Ovary (tissue), 3 donors: ENCODE data around the gene POLQ.

Experiments
- POLR2A ChIP-seq: fragments of 450-650 bp; IDR thresholded peaks from one replicate; pipeline ENCODE4 v1.6.1; 2017; ENCODE audit warnings: antibody characterized with exemption, mild to moderate bottlenecking, moderate library complexity
- TF ChIP-seq, protein P1 (sequence below), 3 donors: fragments of 450-650 bp in 2 of 3; fragments of 200-600 bp in 1 of 3; IDR thresholded peaks; one replicate each; pipeline versions ENCODE4 v1.5.1 to v1.8.0; 2016 to 2022; ENCODE audit warnings: antibody characterized with exemption in 3 of 3, mild to moderate bottlenecking in 1 of 3
- donor health status: DM: no; HTN: no; CAD: no.

DNA sequence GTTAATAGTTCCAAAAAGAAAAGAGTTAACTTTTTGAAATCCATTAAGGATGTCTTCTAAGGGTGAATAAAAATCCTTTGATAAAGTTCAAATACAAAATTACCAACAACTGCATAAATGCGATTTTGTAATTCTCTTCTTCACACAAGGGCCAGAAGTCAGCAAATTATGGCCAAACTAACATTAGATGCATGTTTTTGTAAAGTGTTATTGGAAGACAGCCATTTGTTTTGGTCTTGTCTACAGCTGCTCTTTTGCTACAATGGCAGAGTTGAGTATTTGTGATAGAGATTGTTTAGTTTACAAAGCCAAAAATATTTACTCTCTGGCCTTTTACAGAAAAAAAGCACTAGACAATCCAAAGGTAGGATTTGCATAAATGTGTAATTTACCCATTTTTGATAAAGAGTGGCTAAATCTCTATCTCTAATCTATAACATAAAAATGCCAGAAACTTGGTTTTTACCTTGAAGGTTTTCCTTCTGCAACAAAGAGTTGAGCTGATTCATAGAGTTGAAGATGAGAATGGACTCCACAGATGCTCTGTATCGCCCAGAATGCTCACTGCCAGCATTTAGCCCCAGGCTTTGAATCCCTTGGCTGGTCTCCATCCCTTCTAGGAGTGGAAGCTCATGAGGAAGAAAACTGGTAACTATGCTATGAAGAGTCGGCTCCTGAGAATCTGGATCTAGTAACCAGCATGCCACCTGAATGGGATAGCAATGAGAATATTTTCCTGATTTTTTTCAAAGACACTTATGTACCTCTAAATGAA is 64.5 kb downstream of the POLQ start:
- TF ChIP-seq, protein P1, sequence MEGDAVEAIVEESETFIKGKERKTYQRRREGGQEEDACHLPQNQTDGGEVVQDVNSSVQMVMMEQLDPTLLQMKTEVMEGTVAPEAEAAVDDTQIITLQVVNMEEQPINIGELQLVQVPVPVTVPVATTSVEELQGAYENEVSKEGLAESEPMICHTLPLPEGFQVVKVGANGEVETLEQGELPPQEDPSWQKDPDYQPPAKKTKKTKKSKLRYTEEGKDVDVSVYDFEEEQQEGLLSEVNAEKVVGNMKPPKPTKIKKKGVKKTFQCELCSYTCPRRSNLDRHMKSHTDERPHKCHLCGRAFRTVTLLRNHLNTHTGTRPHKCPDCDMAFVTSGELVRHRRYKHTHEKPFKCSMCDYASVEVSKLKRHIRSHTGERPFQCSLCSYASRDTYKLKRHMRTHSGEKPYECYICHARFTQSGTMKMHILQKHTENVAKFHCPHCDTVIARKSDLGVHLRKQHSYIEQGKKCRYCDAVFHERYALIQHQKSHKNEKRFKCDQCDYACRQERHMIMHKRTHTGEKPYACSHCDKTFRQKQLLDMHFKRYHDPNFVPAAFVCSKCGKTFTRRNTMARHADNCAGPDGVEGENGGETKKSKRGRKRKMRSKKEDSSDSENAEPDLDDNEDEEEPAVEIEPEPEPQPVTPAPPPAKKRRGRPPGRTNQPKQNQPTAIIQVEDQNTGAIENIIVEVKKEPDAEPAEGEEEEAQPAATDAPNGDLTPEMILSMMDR (IDR thresholded peaks at IDR 0.05), result no peak
- no peak for TF ChIP-seq POLR2A
